Esophagus squamous epithelium (tissue), 4 donors: ENCODE data around the gene ELMO1.

Experiments
- POLR2A ChIP-seq, 4 donors: fragments of 450-650 bp; IDR thresholded peaks; one replicate each; pipeline ENCODE4 v1.6.1; 2017; ENCODE audit warnings: antibody characterized with exemption in 4 of 4, mild to moderate bottlenecking in 4 of 4, moderate library complexity in 3 of 4
- TF ChIP-seq, protein P1 (sequence below), 6 experiments: fragments of 450-650 bp in 4 of 6; fragments of 200-600 bp in 2 of 6; sonication (generic) in 2 of 6; IDR thresholded peaks; one replicate each; pipeline ENCODE4 v1.5.1; 2016 to 2019; ENCODE audit warnings: antibody characterized with exemption in 6 of 6, mild to moderate bottlenecking in 4 of 6, moderate library complexity in 4 of 6

DNA sequence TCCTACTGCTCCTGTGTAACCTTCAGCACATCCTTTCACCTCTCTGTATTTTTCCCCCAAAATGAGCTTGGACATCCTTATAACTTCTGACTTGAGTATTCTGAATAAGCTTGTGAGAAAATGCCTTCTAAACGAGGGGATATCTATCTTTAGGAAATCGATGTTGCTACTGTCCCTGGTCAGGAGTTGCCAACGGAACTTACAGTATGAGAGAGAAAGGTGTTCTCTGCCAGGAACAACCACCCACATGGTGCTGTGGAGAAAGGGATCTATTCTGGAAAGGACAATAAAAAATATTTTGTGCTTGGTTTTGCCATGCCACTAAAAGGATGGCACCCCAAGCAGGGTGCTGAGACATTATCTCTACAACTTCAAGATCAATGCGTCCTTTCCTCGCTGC lies 537.8 kb downstream of the ELMO1 start:
- TF ChIP-seq, protein P1, sequence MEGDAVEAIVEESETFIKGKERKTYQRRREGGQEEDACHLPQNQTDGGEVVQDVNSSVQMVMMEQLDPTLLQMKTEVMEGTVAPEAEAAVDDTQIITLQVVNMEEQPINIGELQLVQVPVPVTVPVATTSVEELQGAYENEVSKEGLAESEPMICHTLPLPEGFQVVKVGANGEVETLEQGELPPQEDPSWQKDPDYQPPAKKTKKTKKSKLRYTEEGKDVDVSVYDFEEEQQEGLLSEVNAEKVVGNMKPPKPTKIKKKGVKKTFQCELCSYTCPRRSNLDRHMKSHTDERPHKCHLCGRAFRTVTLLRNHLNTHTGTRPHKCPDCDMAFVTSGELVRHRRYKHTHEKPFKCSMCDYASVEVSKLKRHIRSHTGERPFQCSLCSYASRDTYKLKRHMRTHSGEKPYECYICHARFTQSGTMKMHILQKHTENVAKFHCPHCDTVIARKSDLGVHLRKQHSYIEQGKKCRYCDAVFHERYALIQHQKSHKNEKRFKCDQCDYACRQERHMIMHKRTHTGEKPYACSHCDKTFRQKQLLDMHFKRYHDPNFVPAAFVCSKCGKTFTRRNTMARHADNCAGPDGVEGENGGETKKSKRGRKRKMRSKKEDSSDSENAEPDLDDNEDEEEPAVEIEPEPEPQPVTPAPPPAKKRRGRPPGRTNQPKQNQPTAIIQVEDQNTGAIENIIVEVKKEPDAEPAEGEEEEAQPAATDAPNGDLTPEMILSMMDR (IDR thresholded peaks at IDR 0.05): no peak
- no peak for TF ChIP-seq POLR2A (IDR thresholded peaks at IDR 0.05)
